HFFc6 (cell line): ENCODE measurements around the gene DIDO1. TPM values are rescaled to one million over a fixed set of nuclear protein-coding genes. Genes with fewer than 3 reads are reported as not detected.

Experiments
- DNase-seq: peaks from one replicate; pipeline ENCODE4 v3.0.0-alpha.2; 2018
- H3K27ac Mint-ChIP-seq: 2 replicates; pipeline ENCODE4 v1.8.0; 2020; ENCODE audit warnings: mild to moderate bottlenecking, mixed read lengths
- H3K27me3 Mint-ChIP-seq: 2 replicates; pipeline ENCODE4 v1.8.0; 2021; ENCODE audit warnings: mild to moderate bottlenecking, moderate library complexity, mixed read lengths; ENCODE audit not compliant: insufficient read depth
- H3K36me3 Mint-ChIP-seq: 2 replicates; pipeline ENCODE4 v1.8.0; 2021; ENCODE audit warnings: low read depth, mixed read lengths
- H3K4me1 Mint-ChIP-seq: 2 replicates; pipeline ENCODE4 v1.8.0; 2020; ENCODE audit warnings: low read depth, mixed read lengths
- H3K4me3 Mint-ChIP-seq: 2 replicates; pipeline ENCODE4 v1.8.0; 2020; ENCODE audit warnings: mild to moderate bottlenecking, moderate library complexity, mixed read lengths
- H3K9me3 Mint-ChIP-seq: 2 replicates; pipeline ENCODE4 v1.8.0; 2020; ENCODE audit warnings: mild to moderate bottlenecking, mixed read lengths
- CTCF ChIP-seq: fragments of 200-600 bp; sonication (generic); IDR thresholded peaks from 2 replicates; pipeline ENCODE4 v1.5.0; 2021; ENCODE audit warnings: antibody characterized with exemption, mild to moderate bottlenecking
- total RNA-seq, 6 experiments: library from RNA; stranded (reverse); fragmentation: NEBNext Ultra II Directional; extraction: Animal tissue kit (Norgen Biotek cat#: 25700); gene quantifications; 2 replicates in 1 of 6; 3 replicates in 5 of 6; pipeline ENCODE4 v1.2.3, GENCODE V29; 2021

Gene DIDO1
- total RNA-seq, 6 experiments from 2014 or later = 31.9 to 36.1 (median 34.8) TPM

- Mint-ChIP-seq H3K27ac (no peak overlapping the region), H3K9me3 (no peaks in the 10 kb centered on the region), H3K36me3 (peaks cover 52% of the 10 kb centered on the region), H3K4me3 (no peak overlapping the region), H3K27me3 (peaks cover 1% of the 10 kb centered on the region), H3K4me1 (peaks cover 28% of the 10 kb centered on the region)
- DNase-seq = no peak
- TF ChIP-seq CTCF = no peak
Observed at GRCh38 chr20:62906647-62907375, 19.5 kb downstream of the DIDO1 start.

GRCh38 chr20:62906209-62906608, 20.1 kb downstream of the DIDO1 start:
- Mint-ChIP-seq H3K4me1 (peaks cover 28% of the 10 kb centered on the region), H3K4me3 (no peak overlapping the region), H3K36me3 (peaks cover 52% of the 10 kb centered on the region), H3K27ac (no peak overlapping the region), H3K9me3 (no peaks in the 10 kb centered on the region), H3K27me3 (no peaks in the 10 kb centered on the region; the same call in none of the 2 replicates)
- DNase-seq = no peak
- TF ChIP-seq CTCF = no peak

GRCh38 chr20:62905536-62906117, 20.7 kb downstream of the DIDO1 start:
- TF ChIP-seq CTCF = no peak
- H3K27me3 Mint-ChIP-seq = no peaks in the 10 kb centered on the region; the same call in none of the 2 replicates
- H3K27ac Mint-ChIP-seq = peak overlapping the region; percentile 17; the same call in 1 of the 2 replicates
- peaks cover 34% of the 10 kb centered on the region for H3K4me1 Mint-ChIP-seq
- no peaks in the 10 kb centered on the region for H3K9me3 Mint-ChIP-seq
- H3K36me3 Mint-ChIP-seq = peaks cover 49% of the 10 kb centered on the region
- no peak overlapping the region for H3K4me3 Mint-ChIP-seq
- no peak for DNase-seq

- TF ChIP-seq CTCF = no peak
- peaks cover 38% of the 10 kb centered on the region for H3K36me3 Mint-ChIP-seq
- H3K27me3 Mint-ChIP-seq = peaks cover 7% of the 10 kb centered on the region; the same call in 1 of the 2 replicates
- H3K27ac Mint-ChIP-seq = peak overlapping the region; percentile 58; the same call in 1 of the 2 replicates
- no peak for DNase-seq
- no peaks in the 10 kb centered on the region for H3K9me3 Mint-ChIP-seq
- no peak overlapping the region for H3K4me3 Mint-ChIP-seq
- H3K4me1 Mint-ChIP-seq = peaks cover 57% of the 10 kb centered on the region
Observed at GRCh38 chr20:62902926-62903615, 23.2 kb downstream of the DIDO1 start.

GRCh38 chr20:62901891-62902290, 24.4 kb downstream of the DIDO1 start:
- no peak for DNase-seq
- Mint-ChIP-seq H3K4me3 (no peak overlapping the region), H3K27ac (no peak overlapping the region), H3K4me1 (peaks cover 49% of the 10 kb centered on the region), H3K27me3 (peaks cover 7% of the 10 kb centered on the region; the same call in 1 of the 2 replicates), H3K9me3 (no peaks in the 10 kb centered on the region), H3K36me3 (peaks cover 34% of the 10 kb centered on the region)
- no peak for TF ChIP-seq CTCF
